ENCODE measurements around the gene PAK2. TPM values are rescaled to one million over a fixed set of nuclear protein-coding genes. Genes with fewer than 3 reads are reported as not detected.
A peak's percentile ranks its signal among the peaks of the same experiment; 100 is the strongest.

PAK2 gene
- total and polyA plus RNA-seq, 9 of the 15 experiments (the other 6 are each of a cell fraction or from before 2014, with no cell fraction given): 13.2 to 72.4 (median 35.7) TPM

DNA sequence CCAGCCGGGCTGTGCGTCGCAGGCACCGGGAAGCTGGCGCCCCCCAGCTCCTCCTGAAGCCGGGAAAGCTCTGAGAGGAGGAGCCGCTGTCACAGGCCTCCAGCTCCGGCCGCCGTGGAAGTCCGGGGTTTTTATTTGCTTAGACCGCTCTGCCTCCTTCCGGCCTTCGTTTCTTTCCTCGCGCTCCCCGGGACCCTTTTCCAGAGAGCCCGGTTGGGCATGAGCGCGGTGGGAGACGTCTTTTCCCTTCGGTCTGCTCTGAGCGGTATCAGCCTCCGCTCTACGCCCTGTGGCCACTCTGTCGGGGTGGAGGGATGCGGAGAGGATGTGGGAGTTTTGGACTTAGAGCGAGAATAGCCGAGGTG is 128.6 kb downstream of the PAK2 start (continued):
- TF ChIP-seq, protein P1, sequence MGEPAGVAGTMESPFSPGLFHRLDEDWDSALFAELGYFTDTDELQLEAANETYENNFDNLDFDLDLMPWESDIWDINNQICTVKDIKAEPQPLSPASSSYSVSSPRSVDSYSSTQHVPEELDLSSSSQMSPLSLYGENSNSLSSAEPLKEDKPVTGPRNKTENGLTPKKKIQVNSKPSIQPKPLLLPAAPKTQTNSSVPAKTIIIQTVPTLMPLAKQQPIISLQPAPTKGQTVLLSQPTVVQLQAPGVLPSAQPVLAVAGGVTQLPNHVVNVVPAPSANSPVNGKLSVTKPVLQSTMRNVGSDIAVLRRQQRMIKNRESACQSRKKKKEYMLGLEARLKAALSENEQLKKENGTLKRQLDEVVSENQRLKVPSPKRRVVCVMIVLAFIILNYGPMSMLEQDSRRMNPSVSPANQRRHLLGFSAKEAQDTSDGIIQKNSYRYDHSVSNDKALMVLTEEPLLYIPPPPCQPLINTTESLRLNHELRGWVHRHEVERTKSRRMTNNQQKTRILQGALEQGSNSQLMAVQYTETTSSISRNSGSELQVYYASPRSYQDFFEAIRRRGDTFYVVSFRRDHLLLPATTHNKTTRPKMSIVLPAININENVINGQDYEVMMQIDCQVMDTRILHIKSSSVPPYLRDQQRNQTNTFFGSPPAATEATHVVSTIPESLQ (CRISPR knock-in tag; IDR thresholded peaks at IDR 0.05): no peak
- TF ChIP-seq HIVEP1 (CRISPR knock-in tag; IDR thresholded peaks at IDR 0.05): no peak
- TF ChIP-seq, protein P2, sequence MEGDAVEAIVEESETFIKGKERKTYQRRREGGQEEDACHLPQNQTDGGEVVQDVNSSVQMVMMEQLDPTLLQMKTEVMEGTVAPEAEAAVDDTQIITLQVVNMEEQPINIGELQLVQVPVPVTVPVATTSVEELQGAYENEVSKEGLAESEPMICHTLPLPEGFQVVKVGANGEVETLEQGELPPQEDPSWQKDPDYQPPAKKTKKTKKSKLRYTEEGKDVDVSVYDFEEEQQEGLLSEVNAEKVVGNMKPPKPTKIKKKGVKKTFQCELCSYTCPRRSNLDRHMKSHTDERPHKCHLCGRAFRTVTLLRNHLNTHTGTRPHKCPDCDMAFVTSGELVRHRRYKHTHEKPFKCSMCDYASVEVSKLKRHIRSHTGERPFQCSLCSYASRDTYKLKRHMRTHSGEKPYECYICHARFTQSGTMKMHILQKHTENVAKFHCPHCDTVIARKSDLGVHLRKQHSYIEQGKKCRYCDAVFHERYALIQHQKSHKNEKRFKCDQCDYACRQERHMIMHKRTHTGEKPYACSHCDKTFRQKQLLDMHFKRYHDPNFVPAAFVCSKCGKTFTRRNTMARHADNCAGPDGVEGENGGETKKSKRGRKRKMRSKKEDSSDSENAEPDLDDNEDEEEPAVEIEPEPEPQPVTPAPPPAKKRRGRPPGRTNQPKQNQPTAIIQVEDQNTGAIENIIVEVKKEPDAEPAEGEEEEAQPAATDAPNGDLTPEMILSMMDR (IDR thresholded peaks at IDR 0.05 in 2 of 3, conservative IDR thresholded peaks at IDR 0.05 in 1 of 3; ENCODE audit: insufficient read depth in 2 of 3, low read depth in 1 of 3, low read length in 3 of 3): peak in 1 of 3 experiments; percentile 13; a peak in 2 of 6 replicates
- no peak for TF ChIP-seq SMC3 (conservative IDR thresholded peaks at IDR 0.05; ENCODE audit: insufficient read depth, low read depth, low read length)
- no peak for TF ChIP-seq NR3C1 (CRISPR knock-in tag; IDR thresholded peaks at IDR 0.05)
- no peak for TF ChIP-seq MAZ (CRISPR knock-in tag; conservative IDR thresholded peaks at IDR 0.05 in 1 of 2, IDR thresholded peaks at IDR 0.05 in 1 of 2)
- no peak for TF ChIP-seq NCOR1 (IDR thresholded peaks at IDR 0.05)
- TF ChIP-seq STAG1 (CRISPR knock-in tag; IDR thresholded peaks at IDR 0.05; ENCODE audit: borderline replicate concordance): 0 out of 2 replicates have a peak, but pooled peaks have one; percentile 13
- TF ChIP-seq SIRT6 (IDR thresholded peaks at IDR 0.05; ENCODE audit: low read depth, low read length): no peak
- TF ChIP-seq SRSF7 (optimal IDR thresholded peaks at IDR 0.05; ENCODE audit: low read depth, low read length): no peak
- no peak for TF ChIP-seq KHSRP (IDR thresholded peaks at IDR 0.05)
- TF ChIP-seq, protein P3, sequence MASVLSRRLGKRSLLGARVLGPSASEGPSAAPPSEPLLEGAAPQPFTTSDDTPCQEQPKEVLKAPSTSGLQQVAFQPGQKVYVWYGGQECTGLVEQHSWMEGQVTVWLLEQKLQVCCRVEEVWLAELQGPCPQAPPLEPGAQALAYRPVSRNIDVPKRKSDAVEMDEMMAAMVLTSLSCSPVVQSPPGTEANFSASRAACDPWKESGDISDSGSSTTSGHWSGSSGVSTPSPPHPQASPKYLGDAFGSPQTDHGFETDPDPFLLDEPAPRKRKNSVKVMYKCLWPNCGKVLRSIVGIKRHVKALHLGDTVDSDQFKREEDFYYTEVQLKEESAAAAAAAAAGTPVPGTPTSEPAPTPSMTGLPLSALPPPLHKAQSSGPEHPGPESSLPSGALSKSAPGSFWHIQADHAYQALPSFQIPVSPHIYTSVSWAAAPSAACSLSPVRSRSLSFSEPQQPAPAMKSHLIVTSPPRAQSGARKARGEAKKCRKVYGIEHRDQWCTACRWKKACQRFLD (CRISPR knock-in tag; IDR thresholded peaks at IDR 0.05): peak; percentile 38; the same call in 1 of the 2 replicates
- no peak for TF ChIP-seq NCOA6 (IDR thresholded peaks at IDR 0.05)
- no peak for TF ChIP-seq KDM2B (CRISPR knock-in tag; IDR thresholded peaks at IDR 0.05)
- no peak for TF ChIP-seq XRCC5 (IDR thresholded peaks at IDR 0.05; ENCODE audit: low read depth, low read length)
- TF ChIP-seq HNRNPLL (IDR thresholded peaks at IDR 0.05; ENCODE audit: low read depth, low read length, poor library complexity, severe bottlenecking): no peak
- no peak for TF ChIP-seq RAD21 (CRISPR knock-in tag; conservative IDR thresholded peaks at IDR 0.05 in 1 of 2, IDR thresholded peaks at IDR 0.05 in 1 of 2)
- TF ChIP-seq, protein P4, sequence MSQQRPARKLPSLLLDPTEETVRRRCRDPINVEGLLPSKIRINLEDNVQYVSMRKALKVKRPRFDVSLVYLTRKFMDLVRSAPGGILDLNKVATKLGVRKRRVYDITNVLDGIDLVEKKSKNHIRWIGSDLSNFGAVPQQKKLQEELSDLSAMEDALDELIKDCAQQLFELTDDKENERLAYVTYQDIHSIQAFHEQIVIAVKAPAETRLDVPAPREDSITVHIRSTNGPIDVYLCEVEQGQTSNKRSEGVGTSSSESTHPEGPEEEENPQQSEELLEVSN (IDR thresholded peaks at IDR 0.05; ENCODE audit: borderline replicate concordance in 1 of 2, extremely low read depth in 1 of 2, insufficient read depth in 1 of 2, insufficient read length in 1 of 2, low read depth in 1 of 2, low read length in 1 of 2, poor library complexity in 1 of 2, severe bottlenecking in 1 of 2): no peak
- TF ChIP-seq SAP30 (IDR thresholded peaks at IDR 0.05; ENCODE audit: borderline replicate concordance, insufficient read depth, low read depth, low read length, poor library complexity, severe bottlenecking): peak; percentile 59
- TF ChIP-seq ZNF121 (CRISPR knock-in tag; conservative IDR thresholded peaks at IDR 0.05): no peak
- no peak for TF ChIP-seq ZNF24 (IDR thresholded peaks at IDR 0.05)
